HepG2 (cell line): Measurements from ENCODE around the gene NPB. TPM values are rescaled to one million over a fixed set of nuclear protein-coding genes. Genes with fewer than 3 reads are reported as not detected.
A peak's percentile ranks its signal among the peaks of the same experiment; 100 is the strongest.

Source experiments
- ARNT ChIP-seq: fragments of 450-650 bp; IDR thresholded peaks from 2 replicates; pipeline ENCODE4 v1.6.1; 2017
- ATF1 ChIP-seq: IDR thresholded peaks from 2 replicates; pipeline ENCODE4 v1.6.1; 2016; ENCODE audit warnings: mild to moderate bottlenecking, control low read depth
- ATF7-NPFF ChIP-seq: sonication (generic); formaldehyde crosslinking; IDR thresholded peaks from 2 replicates; pipeline ENCODE4 v1.8.1; 2023; ENCODE audit warnings: mild to moderate bottlenecking, low read depth, missing genetic modification reagents, moderate library complexity
- CBFB ChIP-seq: sonication (generic); formaldehyde crosslinking; IDR thresholded peaks from 2 replicates; pipeline ENCODE4 v1.4.0; 2020; ENCODE audit warnings: missing genetic modification reagents
- ELF3 ChIP-seq: IDR thresholded peaks from 2 replicates; pipeline ENCODE4 v1.6.1; 2016; ENCODE audit warnings: missing genetic modification reagents, missing compliant biosample characterization
- FOXA3 ChIP-seq: IDR thresholded peaks from 2 replicates; pipeline ENCODE4 v1.6.1; 2016; ENCODE audit warnings: missing genetic modification reagents, missing compliant biosample characterization
- HDAC1 ChIP-seq: sonication (generic); formaldehyde crosslinking; IDR thresholded peaks from 2 replicates; pipeline ENCODE4 v1.5.1; 2020; ENCODE audit warnings: mild to moderate bottlenecking, missing genetic modification reagents
- HMGA1 ChIP-seq: sonication (generic); formaldehyde crosslinking; conservative IDR thresholded peaks from 2 replicates; pipeline ENCODE4 v1.4.0; 2020; ENCODE audit warnings: missing genetic modification reagents
- KDM6A ChIP-seq: IDR thresholded peaks from 2 replicates; pipeline ENCODE4 v1.6.1; 2016; ENCODE audit warnings: low read depth
- MEIS1 ChIP-seq: sonication (generic); formaldehyde crosslinking; IDR thresholded peaks from 2 replicates; pipeline ENCODE4 v1.9.0; 2021; ENCODE audit warnings: mild to moderate bottlenecking, missing genetic modification reagents, moderate library complexity, borderline replicate concordance
- MZF1 ChIP-seq: sonication (generic); formaldehyde crosslinking; IDR thresholded peaks from 2 replicates; pipeline ENCODE4 v1.8.1; 2023; ENCODE audit warnings: mild to moderate bottlenecking, missing genetic modification reagents, borderline replicate concordance
- NFKB2 ChIP-seq: sonication (generic); formaldehyde crosslinking; IDR thresholded peaks from 2 replicates; pipeline ENCODE4 v1.4.0; 2020; ENCODE audit warnings: missing genetic modification reagents, borderline replicate concordance
- POLR2A ChIP-seq, 2 experiments: IDR thresholded peaks; 2 replicates each; pipeline ENCODE4 v1.6.1; 2011; ENCODE audit warnings: low read depth in 2 of 2, low read length in 2 of 2, mild to moderate bottlenecking in 1 of 2, moderate library complexity in 1 of 2; ENCODE audit not compliant: insufficient read depth in 1 of 2
- RELA ChIP-seq: sonication (generic); formaldehyde crosslinking; IDR thresholded peaks from 2 replicates; pipeline ENCODE4 v1.4.0; 2020; ENCODE audit warnings: missing genetic modification reagents
- TRIM24 ChIP-seq: sonication (generic); formaldehyde crosslinking; IDR thresholded peaks from 2 replicates; pipeline ENCODE4 v1.8.0; 2022; ENCODE audit warnings: mild to moderate bottlenecking, missing genetic modification reagents
- ZNF350 ChIP-seq: sonication (generic); formaldehyde crosslinking; IDR thresholded peaks from 2 replicates; pipeline ENCODE4 v1.4.0; 2020; ENCODE audit warnings: mild to moderate bottlenecking, low read depth, missing genetic modification reagents, borderline replicate concordance
- ZNF367 ChIP-seq: sonication (generic); formaldehyde crosslinking; IDR thresholded peaks from 2 replicates; pipeline ENCODE4 v1.4.0; 2020; ENCODE audit warnings: missing genetic modification reagents, borderline replicate concordance
- ZNF430 ChIP-seq: sonication (generic); formaldehyde crosslinking; IDR thresholded peaks from 2 replicates; pipeline ENCODE4 v1.9.0; 2021; ENCODE audit warnings: mild to moderate bottlenecking, missing genetic modification reagents
- ZNF7 ChIP-seq: IDR thresholded peaks from 2 replicates; pipeline ENCODE4 v1.6.1; 2016; ENCODE audit warnings: missing biosample characterization, missing genetic modification reagents
- ZNF703 ChIP-seq: sonication (generic); formaldehyde crosslinking; IDR thresholded peaks from 2 replicates; pipeline ENCODE4 v1.5.1; 2020; ENCODE audit warnings: missing genetic modification reagents, mild to moderate bottlenecking, moderate library complexity, borderline replicate concordance
- ZNF75D ChIP-seq: sonication (generic); formaldehyde crosslinking; IDR thresholded peaks from 2 replicates; pipeline ENCODE4 v1.8.1; 2023; ENCODE audit warnings: missing genetic modification reagents, mild to moderate bottlenecking, borderline replicate concordance
- ZSCAN29 ChIP-seq: sonication (generic); formaldehyde crosslinking; conservative IDR thresholded peaks from 2 replicates; pipeline ENCODE4 v1.4.0; 2020; ENCODE audit warnings: mild to moderate bottlenecking, missing genetic modification reagents
- ZSCAN30 ChIP-seq: sonication (generic); formaldehyde crosslinking; IDR thresholded peaks from 2 replicates; pipeline ENCODE4 v1.5.0; 2020; ENCODE audit warnings: mild to moderate bottlenecking, missing genetic modification reagents
- polyA plus RNA-seq, 8 experiments: library from polyadenylated mRNA; depleted of rRNA in 3 of 8; stranded (reverse) in 7 of 8; unstranded in 1 of 8; fragments of >200 nt; fragmentation: Illumina TruSeq in 4 of 8; extraction: Trizol in 4 of 8; gene quantifications; 2 replicates each; pipeline versions ENCODE4 v1.2.1 to v1.2.3, GENCODE V29; 2011 to 2016; ENCODE audit warnings: low read depth in 4 of 8, missing spikeins in 1 of 8, mixed read lengths in 1 of 8; ENCODE audit not compliant: insufficient read depth in 1 of 8
- total RNA-seq, 5 experiments: library from RNA; depleted of rRNA; stranded (reverse); fragments of >200 nt; fragmentation: Illumina TruSeq; extraction: Trizol; gene quantifications; 2 replicates each; pipeline ENCODE4 v1.2.3, GENCODE V29; 2016; ENCODE audit warnings: low read depth in 1 of 5
- TF ChIP-seq, protein P1 (sequence below): sonication (generic); IDR thresholded peaks from 2 replicates; pipeline ENCODE4 v1.6.1; 2016; ENCODE audit warnings: low read depth, borderline replicate concordance
- TF ChIP-seq, protein P2 (sequence below): IDR thresholded peaks from 2 replicates; pipeline ENCODE4 v1.6.1; 2012; ENCODE audit warnings: inconsistent platforms
- TF ChIP-seq, protein P3 (sequence below): sonication (generic); formaldehyde crosslinking; IDR thresholded peaks from 2 replicates; pipeline ENCODE4 v1.4.0; 2020; ENCODE audit warnings: missing genetic modification reagents

NPB gene
- total and polyA plus RNA-seq, 2 of the 13 experiments (the other 11 are each of a cell fraction or from before 2014, with no cell fraction given): 0.11 to 0.93 TPM

DNA sequence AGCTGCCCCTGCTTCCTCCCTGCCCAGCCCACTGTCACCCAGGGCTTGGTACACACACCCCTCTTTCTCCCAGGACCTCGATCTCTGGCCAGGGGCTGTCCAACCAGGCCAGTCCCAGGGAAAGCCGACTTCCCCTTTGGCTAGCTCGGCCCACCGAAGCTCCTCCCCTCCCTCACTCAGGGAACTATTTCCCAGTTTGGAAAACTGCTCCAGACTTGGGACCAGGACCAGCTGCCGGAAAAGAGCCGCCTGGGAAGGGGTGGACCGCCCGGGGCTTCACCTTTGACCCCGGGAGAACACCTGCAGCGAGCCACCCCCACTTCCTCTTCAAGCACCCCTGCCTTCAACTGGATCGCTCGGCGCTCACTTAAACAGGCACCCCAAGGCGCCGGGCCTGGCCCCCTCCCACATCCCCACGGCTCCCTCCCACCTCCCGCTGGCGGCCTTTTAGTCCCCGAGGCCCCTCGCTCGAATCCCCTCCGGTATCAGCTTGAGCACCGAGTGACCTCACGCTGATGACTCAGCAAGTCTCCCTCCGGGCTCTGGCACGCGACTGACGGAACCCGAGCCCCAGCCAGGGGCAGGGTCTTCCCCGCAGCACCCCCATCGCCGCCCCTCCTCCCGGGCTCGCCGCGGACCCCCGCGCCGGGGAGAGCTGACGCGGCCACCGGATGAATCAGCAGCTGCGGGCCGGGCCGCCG lies 24.6 kb downstream of the NPB start (continued):
- peak; percentile 27; the same call in 1 of the 2 replicates for TF ChIP-seq ZNF703
- TF ChIP-seq ZSCAN30 (CRISPR knock-in tag): no peak
- peak; percentile 79; the same call in 1 of the 2 replicates for TF ChIP-seq ZNF350 (CRISPR knock-in tag)
- no peak for TF ChIP-seq ARNT
- TF ChIP-seq KDM6A (CRISPR knock-in tag): no peak; the same call in 1 of the 2 replicates
- peak; percentile 78; the same call in 1 of the 2 replicates for TF ChIP-seq HDAC1 (CRISPR knock-in tag)
- TF ChIP-seq ZNF75D (CRISPR knock-in tag): no peak
- TF ChIP-seq ELF3 (CRISPR knock-in tag): peak; percentile 90
- TF ChIP-seq ZNF7 (CRISPR knock-in tag): no peak
- TF ChIP-seq NFKB2 (CRISPR knock-in tag): peak; percentile 40
- TF ChIP-seq, protein P1, sequence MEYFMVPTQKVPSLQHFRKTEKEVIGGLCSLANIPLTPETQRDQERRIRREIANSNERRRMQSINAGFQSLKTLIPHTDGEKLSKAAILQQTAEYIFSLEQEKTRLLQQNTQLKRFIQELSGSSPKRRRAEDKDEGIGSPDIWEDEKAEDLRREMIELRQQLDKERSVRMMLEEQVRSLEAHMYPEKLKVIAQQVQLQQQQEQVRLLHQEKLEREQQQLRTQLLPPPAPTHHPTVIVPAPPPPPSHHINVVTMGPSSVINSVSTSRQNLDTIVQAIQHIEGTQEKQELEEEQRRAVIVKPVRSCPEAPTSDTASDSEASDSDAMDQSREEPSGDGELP: peak; percentile 98
- no peak; the same call in 1 of the 2 replicates for TF ChIP-seq ATF7-NPFF (CRISPR knock-in tag)
- peak in 1 of 2 experiments; percentile 72; a peak in 2 of 4 replicates for TF ChIP-seq POLR2A (IDR thresholded peaks at IDR 0.05; ENCODE audit: insufficient read depth in 1 of 2, low read depth in 2 of 2, low read length in 2 of 2)
- 0 out of 2 replicates have a peak, but pooled peaks have one; percentile 54 for TF ChIP-seq MZF1 (CRISPR knock-in tag)
- TF ChIP-seq MEIS1 (CRISPR knock-in tag): no peak; the same call in 1 of the 2 replicates
- no peak for TF ChIP-seq HMGA1 (CRISPR knock-in tag)
- peak; percentile 45; the same call in 1 of the 2 replicates for TF ChIP-seq CBFB (CRISPR knock-in tag)
- no peak; the same call in 1 of the 2 replicates for TF ChIP-seq ZSCAN29 (CRISPR knock-in tag)
- TF ChIP-seq, protein P2, sequence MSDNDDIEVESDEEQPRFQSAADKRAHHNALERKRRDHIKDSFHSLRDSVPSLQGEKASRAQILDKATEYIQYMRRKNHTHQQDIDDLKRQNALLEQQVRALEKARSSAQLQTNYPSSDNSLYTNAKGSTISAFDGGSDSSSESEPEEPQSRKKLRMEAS: peak; percentile 64
- no peak for TF ChIP-seq ATF1 (CRISPR knock-in tag)
- TF ChIP-seq FOXA3: no peak
- TF ChIP-seq ZNF430 (CRISPR knock-in tag): peak; percentile 70; the same call in 1 of the 2 replicates
- peak; percentile 69; the same call in 1 of the 2 replicates for TF ChIP-seq RELA (CRISPR knock-in tag)
- TF ChIP-seq ZNF367 (CRISPR knock-in tag): no peak
- TF ChIP-seq, protein P3, sequence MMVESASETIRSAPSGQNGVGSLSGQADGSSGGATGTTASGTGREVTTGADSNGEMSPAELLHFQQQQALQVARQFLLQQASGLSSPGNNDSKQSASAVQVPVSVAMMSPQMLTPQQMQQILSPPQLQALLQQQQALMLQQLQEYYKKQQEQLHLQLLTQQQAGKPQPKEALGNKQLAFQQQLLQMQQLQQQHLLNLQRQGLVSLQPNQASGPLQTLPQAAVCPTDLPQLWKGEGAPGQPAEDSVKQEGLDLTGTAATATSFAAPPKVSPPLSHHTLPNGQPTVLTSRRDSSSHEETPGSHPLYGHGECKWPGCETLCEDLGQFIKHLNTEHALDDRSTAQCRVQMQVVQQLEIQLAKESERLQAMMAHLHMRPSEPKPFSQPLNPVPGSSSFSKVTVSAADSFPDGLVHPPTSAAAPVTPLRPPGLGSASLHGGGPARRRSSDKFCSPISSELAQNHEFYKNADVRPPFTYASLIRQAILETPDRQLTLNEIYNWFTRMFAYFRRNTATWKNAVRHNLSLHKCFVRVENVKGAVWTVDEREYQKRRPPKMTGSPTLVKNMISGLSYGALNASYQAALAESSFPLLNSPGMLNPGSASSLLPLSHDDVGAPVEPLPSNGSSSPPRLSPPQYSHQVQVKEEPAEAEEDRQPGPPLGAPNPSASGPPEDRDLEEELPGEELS (CRISPR knock-in tag): peak; percentile 8; the same call in 1 of the 2 replicates
- TF ChIP-seq TRIM24 (CRISPR knock-in tag): no peak
